HEK293 (cell line): ENCODE data around the gene PPOX.

Source experiments
- FEZF1 ChIP-seq: fragments of 450-650 bp; formaldehyde crosslinking; IDR thresholded peaks from 2 replicates; pipeline ENCODE4 v1.5.1; 2016; ENCODE audit warnings: missing biosample characterization, missing genetic modification characterization
- GLIS2 ChIP-seq: fragments of 450-650 bp; formaldehyde crosslinking; IDR thresholded peaks from 2 replicates; pipeline ENCODE4 v1.5.1; 2016; ENCODE audit warnings: missing biosample characterization, missing genetic modification characterization
- KLF8 ChIP-seq: fragments of 450-650 bp; formaldehyde crosslinking; IDR thresholded peaks from 2 replicates; pipeline ENCODE4 v1.5.1; 2016; ENCODE audit warnings: missing biosample characterization, missing genetic modification characterization
- PATZ1 ChIP-seq: fragments of 450-650 bp; formaldehyde crosslinking; IDR thresholded peaks from 2 replicates; pipeline ENCODE4 v1.5.1; 2016; ENCODE audit warnings: missing biosample characterization, missing genetic modification characterization
- PRDM2 ChIP-seq: fragments of 450-650 bp; formaldehyde crosslinking; IDR thresholded peaks from 2 replicates; pipeline ENCODE4 v1.5.1; 2016; ENCODE audit warnings: missing biosample characterization, missing genetic modification characterization, borderline replicate concordance
- RBAK ChIP-seq: fragments of 450-650 bp; formaldehyde crosslinking; IDR thresholded peaks from 2 replicates; pipeline ENCODE4 v1.5.1; 2016; ENCODE audit warnings: missing biosample characterization, missing genetic modification characterization
- ZBTB26 ChIP-seq: fragments of 450-650 bp; formaldehyde crosslinking; optimal IDR thresholded peaks from 2 replicates; pipeline ENCODE3; 2016; ENCODE audit warnings: missing biosample characterization, mild to moderate bottlenecking, missing genetic modification characterization
- ZIC2 ChIP-seq: fragments of 450-650 bp; formaldehyde crosslinking; IDR thresholded peaks from 2 replicates; pipeline ENCODE4 v1.5.1; 2016; ENCODE audit warnings: missing biosample characterization, missing genetic modification characterization
- ZNF146 ChIP-seq: fragments of 450-650 bp; formaldehyde crosslinking; IDR thresholded peaks from 2 replicates; pipeline ENCODE4 v1.5.1; 2016; ENCODE audit warnings: missing biosample characterization, missing genetic modification characterization
- ZNF184 ChIP-seq: fragments of 450-650 bp; IDR thresholded peaks from 2 replicates; pipeline ENCODE4 v1.5.1; 2018; ENCODE audit warnings: missing biosample characterization, mild to moderate bottlenecking, missing genetic modification characterization
- ZNF223 ChIP-seq: fragments of 450-650 bp; formaldehyde crosslinking; IDR thresholded peaks from 2 replicates; pipeline ENCODE4 v1.5.1; 2016; ENCODE audit warnings: missing biosample characterization, missing genetic modification characterization
- ZNF23 ChIP-seq: fragments of 450-650 bp; formaldehyde crosslinking; IDR thresholded peaks from 2 replicates; pipeline ENCODE4 v1.5.1; 2016; ENCODE audit warnings: missing biosample characterization, missing genetic modification characterization, borderline replicate concordance
- ZNF24 ChIP-seq: fragments of 450-650 bp; formaldehyde crosslinking; IDR thresholded peaks from 2 replicates; pipeline ENCODE4 v1.5.1; 2016; ENCODE audit warnings: missing biosample characterization, missing genetic modification characterization
- ZNF280D ChIP-seq: fragments of 450-650 bp; formaldehyde crosslinking; IDR thresholded peaks from 2 replicates; pipeline ENCODE4 v1.5.1; 2016; ENCODE audit warnings: missing biosample characterization, missing genetic modification characterization
- ZNF292 ChIP-seq: fragments of 450-650 bp; formaldehyde crosslinking; IDR thresholded peaks from 2 replicates; pipeline ENCODE4 v1.5.1; 2016; ENCODE audit warnings: low read depth, missing biosample characterization, missing genetic modification characterization, borderline replicate concordance
- ZNF37A ChIP-seq: fragments of 450-650 bp; IDR thresholded peaks from 2 replicates; pipeline ENCODE4 v1.5.1; 2018; ENCODE audit warnings: missing biosample characterization, missing genetic modification characterization
- ZNF426 ChIP-seq: fragments of 450-650 bp; formaldehyde crosslinking; IDR thresholded peaks from 2 replicates; pipeline ENCODE4 v1.5.1; 2017; ENCODE audit warnings: missing biosample characterization, missing genetic modification characterization, mild to moderate bottlenecking, inconsistent platforms, moderate library complexity
- ZNF529 ChIP-seq: fragments of 450-650 bp; formaldehyde crosslinking; IDR thresholded peaks from 2 replicates; pipeline ENCODE4 v1.5.1; 2017; ENCODE audit warnings: missing genetic modification characterization, missing biosample characterization; ENCODE audit not compliant: insufficient replicate concordance
- ZNF530 ChIP-seq: fragments of 450-650 bp; formaldehyde crosslinking; IDR thresholded peaks from 2 replicates; pipeline ENCODE4 v1.5.1; 2016; ENCODE audit warnings: low read depth, missing biosample characterization, missing genetic modification characterization
- ZNF560 ChIP-seq: fragments of 450-650 bp; formaldehyde crosslinking; IDR thresholded peaks from 2 replicates; pipeline ENCODE4 v1.5.1; 2017; ENCODE audit warnings: missing biosample characterization, missing genetic modification characterization, borderline replicate concordance
- ZNF596 ChIP-seq: fragments of 450-650 bp; IDR thresholded peaks from 2 replicates; pipeline ENCODE4 v1.5.0; 2018; ENCODE audit warnings: missing biosample characterization, mild to moderate bottlenecking, missing genetic modification characterization, moderate library complexity
- ZNF645 ChIP-seq: fragments of 450-650 bp; formaldehyde crosslinking; IDR thresholded peaks from 2 replicates; pipeline ENCODE4; 2016; ENCODE audit warnings: missing biosample characterization, missing genetic modification characterization
- ZNF658 ChIP-seq: fragments of 450-650 bp; formaldehyde crosslinking; IDR thresholded peaks from 2 replicates; pipeline ENCODE4; 2016; ENCODE audit warnings: missing biosample characterization, missing genetic modification characterization
- ZNF768 ChIP-seq: fragments of 450-650 bp; formaldehyde crosslinking; IDR thresholded peaks from 2 replicates; pipeline ENCODE4 v1.5.1; 2018; ENCODE audit warnings: missing biosample characterization, mild to moderate bottlenecking, missing genetic modification characterization
- ZNF791 ChIP-seq: fragments of 450-650 bp; formaldehyde crosslinking; IDR thresholded peaks from 2 replicates; pipeline ENCODE4 v1.5.1; 2016; ENCODE audit warnings: missing biosample characterization, missing genetic modification characterization
- ZNF843 ChIP-seq: fragments of 450-650 bp; formaldehyde crosslinking; IDR thresholded peaks from 2 replicates; pipeline ENCODE4 v1.5.1; 2016; ENCODE audit warnings: missing biosample characterization, missing genetic modification characterization
- ZSCAN16 ChIP-seq: fragments of 450-650 bp; formaldehyde crosslinking; IDR thresholded peaks from 2 replicates; pipeline ENCODE4 v1.5.1; 2016; ENCODE audit warnings: missing biosample characterization, missing genetic modification characterization

The PPOX gene

GRCh38 chr1:161117759-161118581 lies 48.3 kb upstream of the PPOX start, which contains the start of the genes NIT1 and PFDN2 (continued):
- peak; percentile 86 for TF ChIP-seq ZBTB26 (tag by site-specific recombination)
- TF ChIP-seq ZNF658 (tag by site-specific recombination): no peak
- no peak for TF ChIP-seq ZNF37A (tag by site-specific recombination)
- peak; percentile 4; the same call in 1 of the 2 replicates for TF ChIP-seq ZNF146 (tag by site-specific recombination)
- TF ChIP-seq ZNF843 (tag by site-specific recombination): peak; percentile 57
- no peak for TF ChIP-seq ZNF596
- no peak for TF ChIP-seq ZNF645 (tag by site-specific recombination)
- no peak for TF ChIP-seq ZNF768
- peak; percentile 59; the same call in 1 of the 2 replicates for TF ChIP-seq ZSCAN16 (tag by site-specific recombination)
- peak; percentile 93 for TF ChIP-seq ZIC2 (tag by site-specific recombination)
- TF ChIP-seq ZNF280D: no peak
- no peak for TF ChIP-seq ZNF223 (tag by site-specific recombination)
- peak; percentile 66 for TF ChIP-seq GLIS2 (tag by site-specific recombination)
- TF ChIP-seq ZNF292 (tag by site-specific recombination): no peak
- no peak for TF ChIP-seq PRDM2 (tag by site-specific recombination)
- TF ChIP-seq ZNF560 (tag by site-specific recombination): no peak
- TF ChIP-seq ZNF426 (tag by site-specific recombination): no peak
- TF ChIP-seq FEZF1: peak; percentile 32; the same call in 1 of the 2 replicates
- TF ChIP-seq PATZ1 (tag by site-specific recombination): peak; percentile 73
- no peak for TF ChIP-seq ZNF530 (tag by site-specific recombination)
- no peak for TF ChIP-seq RBAK
- TF ChIP-seq ZNF791 (tag by site-specific recombination): no peak
- TF ChIP-seq ZNF529 (tag by site-specific recombination): no peak
- TF ChIP-seq ZNF23 (tag by site-specific recombination): no peak
- peak; percentile 60; the same call in 1 of the 2 replicates for TF ChIP-seq ZNF24 (tag by site-specific recombination)
- TF ChIP-seq ZNF184 (tag by site-specific recombination): no peak
- peak; percentile 73 for TF ChIP-seq KLF8
